CD1c-positive myeloid dendritic cell (primary cell): ENCODE results near the gene BRSK2.

ENCODE experiments used
- DNase-seq: peaks from one replicate; pipeline ENCODE4 v3.0.0-alpha.2; 2016; ENCODE audit errors: extremely low spot score

BRSK2 gene

DNA sequence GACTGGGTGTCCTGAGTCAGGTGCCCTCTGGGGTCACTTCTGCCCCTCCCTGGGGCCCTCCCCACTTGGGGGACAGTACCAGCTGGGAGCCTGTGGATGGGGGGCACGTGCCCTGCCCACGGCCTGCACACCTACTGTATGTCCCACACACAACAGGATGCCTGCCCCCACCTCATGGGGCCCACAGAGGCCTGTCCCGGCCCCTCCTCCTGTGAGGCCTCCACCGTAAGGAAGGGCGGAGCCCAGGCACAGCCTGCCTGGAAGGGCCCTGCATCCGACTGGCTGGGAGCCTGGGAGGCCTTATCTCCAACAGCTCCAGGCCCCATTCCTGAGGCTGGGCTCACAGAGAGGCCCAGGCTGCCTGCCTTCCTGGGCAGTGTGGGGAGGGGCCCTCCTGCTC is 47.8 kb downstream of the BRSK2 start:
- no peak for DNase-seq

DNA sequence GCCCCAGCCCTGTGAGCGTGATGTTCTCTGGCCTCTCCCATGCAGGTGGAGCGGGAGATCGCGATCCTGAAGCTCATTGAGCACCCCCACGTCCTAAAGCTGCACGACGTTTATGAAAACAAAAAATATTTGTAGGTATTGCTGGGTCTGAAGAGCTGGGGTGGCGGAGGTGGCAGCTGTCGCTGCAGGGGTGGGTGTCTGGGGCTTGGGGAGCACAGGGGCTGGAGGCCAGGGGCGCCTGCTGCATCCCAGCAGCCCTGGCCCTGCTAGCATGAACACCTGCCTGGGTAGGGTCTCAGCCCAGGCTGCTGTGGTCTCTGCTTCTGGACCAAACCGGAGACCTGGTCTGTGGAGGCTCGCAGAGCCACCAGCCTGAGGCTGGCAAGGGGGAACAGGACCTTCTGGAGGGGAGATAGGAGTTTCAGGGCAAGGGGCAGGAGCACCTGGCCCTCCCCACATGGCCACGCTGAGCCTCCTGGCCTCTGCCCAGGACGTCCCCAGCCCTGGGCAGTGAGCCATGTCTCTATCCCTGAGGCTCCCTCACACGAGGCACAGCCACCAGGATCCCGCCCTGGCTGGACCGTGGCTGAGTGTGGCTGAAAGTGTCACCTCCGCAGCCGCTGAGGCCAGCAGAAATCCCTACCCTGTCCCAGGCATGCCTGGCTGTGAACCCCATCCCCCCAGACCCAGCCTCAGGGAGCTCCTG is 48.7 kb downstream of the BRSK2 start:
- DNase-seq = no peak

DNA sequence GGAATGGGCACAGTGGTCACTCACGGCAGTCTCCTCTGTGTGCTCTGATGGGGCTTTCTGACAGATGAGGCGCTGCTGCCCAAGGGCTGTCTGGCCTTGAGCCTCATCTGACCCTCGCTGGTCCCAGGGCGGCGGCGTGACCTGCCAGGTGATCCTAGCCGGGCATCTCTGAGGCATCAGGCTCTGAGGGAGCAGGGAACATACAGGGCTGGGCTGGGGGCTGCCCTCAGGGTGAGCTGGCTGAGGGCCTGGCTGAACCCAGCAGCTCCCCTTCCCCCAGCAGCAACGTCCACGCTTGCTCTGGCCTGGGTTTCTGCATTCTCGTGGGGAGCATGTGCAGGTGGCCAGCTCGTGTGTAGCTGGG is 49.2 kb downstream of the BRSK2 start:
- no peak for DNase-seq

DNA sequence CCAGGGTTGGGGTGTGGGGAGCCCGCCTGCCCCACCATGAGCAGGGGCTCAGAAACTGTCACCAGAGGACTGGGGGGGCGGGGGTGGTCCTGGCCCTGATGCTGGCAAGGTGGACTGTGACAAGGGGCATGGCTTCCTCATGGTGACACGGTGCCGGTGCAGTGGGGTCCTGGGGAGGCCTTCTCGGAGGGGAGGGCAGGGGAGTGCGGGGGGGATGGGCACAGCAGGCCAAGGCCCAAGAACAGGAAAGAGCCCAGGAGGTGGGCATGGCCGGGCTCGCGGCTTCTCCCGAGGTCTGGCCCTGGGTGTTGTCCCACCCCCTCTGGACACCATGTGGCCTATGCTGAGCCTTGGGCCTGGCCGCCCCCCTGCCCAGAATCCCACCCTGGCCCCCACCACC is 49.6 kb downstream of the BRSK2 start:
- no peak for DNase-seq

DNA sequence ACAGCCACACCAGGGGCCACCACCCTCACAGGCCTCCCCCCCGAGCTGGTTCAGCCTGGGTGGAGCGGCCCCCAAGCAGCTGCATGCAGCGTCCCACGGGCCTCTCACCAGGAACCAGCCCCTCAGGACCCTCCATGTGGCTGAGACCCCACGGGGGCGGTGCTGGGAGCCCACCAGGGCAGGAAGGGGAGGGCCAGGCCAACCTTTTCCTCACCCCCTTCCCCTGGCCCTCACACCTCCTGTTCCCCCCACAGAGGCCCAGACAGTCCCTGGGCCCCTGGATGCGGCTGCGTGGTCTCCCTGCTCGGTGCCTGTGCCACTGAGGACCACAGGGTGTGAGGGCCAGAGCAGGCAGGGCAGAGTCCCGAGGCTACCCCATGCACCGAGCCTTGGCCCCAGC is 50.3 kb downstream of the BRSK2 start:
- DNase-seq = no peak

DNA sequence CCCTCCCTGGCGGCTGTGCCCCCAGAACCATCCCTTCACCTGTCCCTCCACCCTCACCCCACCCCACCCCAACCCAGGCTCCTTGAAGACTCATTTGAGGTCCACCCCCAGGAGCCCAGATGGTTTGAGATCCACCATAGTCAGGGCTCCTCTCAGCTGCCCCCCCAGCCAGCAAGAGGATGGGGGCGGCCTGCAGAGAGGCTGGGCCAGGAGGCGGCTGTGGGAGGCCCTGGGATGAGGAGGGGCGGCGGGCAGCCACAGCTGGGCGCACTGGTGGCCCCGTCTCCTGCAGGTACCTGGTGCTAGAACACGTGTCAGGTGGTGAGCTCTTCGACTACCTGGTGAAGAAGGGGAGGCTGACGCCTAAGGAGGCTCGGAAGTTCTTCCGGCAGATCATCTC is 50.8 kb downstream of the BRSK2 start:
- DNase-seq = no peak

DNA sequence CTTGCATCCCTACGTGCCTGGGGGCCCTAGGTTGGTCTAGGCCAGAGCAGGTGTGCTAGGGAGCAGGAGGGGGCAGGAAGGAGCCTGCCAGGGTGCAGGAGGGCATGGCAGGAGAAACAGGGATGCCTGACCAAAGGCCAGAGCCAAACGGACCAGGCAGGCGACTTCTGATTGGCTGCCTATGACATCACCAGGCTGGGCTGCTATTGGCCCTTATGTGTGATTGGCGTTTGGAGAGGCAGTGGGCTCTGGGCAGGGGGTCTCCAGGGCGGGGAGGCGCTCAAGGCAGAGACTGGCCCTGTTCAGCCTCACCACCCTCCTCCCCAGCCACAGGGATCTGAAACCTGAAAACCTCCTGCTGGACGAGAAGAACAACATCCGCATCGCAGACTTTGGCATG is 52.4 kb downstream of the BRSK2 start:
- no peak for DNase-seq

DNA sequence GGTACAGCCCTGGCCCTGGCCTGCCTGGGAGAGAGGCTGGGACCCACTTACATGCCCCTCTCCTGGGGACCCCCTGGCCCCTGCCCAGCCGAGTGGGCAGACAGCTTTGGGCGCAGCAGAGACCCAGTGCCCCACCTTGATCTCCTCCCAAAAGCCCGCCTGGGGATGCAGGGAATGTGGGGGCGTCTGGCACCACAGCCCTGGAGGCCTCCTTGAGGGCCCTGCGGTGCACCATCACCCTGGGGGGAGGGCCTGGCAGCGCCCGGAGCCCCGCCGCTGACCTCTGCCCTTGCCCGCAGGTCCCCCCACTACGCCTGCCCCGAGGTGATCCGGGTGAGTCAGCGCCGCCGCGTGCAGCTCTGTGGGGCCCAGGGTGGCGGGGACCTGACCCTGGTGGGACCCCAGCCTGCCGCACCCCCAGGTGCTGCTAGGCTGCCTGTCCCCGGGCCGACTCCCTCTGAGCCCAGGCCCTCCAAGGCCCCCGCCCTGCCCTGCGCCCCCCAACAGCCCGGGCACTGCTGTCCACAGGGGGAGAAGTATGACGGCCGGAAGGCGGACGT is 53.2 kb downstream of the BRSK2 start:
- DNase-seq = no peak

DNA sequence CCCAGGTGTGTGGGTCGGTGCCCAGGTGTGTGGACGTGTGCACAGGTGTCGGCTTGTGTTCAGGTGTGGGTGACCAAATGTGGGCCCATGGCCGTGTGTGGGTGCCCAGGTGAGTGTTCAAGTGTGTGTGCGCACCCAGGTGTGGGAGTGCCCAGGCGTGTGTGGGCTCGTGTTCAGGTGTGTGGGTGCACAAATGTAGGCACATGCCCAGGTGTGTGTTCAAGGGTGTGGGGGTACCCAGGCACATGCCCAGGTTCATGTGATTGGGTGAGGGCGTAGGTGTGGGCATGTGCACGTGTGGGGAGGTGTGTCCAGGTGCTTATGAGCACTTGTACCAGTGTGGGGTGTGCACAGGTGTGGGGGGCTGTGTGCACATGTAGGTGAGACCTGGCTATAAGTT is 54.0 kb downstream of the BRSK2 start:
- DNase-seq = no peak

DNA sequence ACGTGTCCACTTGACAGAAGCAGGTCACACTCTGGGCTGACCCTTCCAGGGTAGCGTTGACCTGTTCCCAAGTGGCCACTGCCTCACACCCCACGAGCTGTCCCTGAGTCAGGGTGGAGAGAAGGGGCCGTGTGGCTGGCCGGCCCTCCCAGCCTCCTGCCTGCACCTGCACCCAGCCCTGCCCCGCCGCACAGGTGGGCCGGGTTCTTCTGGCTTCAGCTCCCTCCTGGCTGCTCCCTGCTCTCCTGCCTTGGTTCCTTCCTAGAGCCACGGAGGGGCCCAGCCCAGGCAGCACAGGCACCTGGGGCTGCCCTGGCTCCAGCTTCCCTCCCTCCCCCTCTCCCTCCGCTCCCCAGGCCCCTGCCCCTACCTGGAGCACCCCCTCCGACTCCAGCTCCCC is 54.6 kb downstream of the BRSK2 start:
- DNase-seq = no peak

DNA sequence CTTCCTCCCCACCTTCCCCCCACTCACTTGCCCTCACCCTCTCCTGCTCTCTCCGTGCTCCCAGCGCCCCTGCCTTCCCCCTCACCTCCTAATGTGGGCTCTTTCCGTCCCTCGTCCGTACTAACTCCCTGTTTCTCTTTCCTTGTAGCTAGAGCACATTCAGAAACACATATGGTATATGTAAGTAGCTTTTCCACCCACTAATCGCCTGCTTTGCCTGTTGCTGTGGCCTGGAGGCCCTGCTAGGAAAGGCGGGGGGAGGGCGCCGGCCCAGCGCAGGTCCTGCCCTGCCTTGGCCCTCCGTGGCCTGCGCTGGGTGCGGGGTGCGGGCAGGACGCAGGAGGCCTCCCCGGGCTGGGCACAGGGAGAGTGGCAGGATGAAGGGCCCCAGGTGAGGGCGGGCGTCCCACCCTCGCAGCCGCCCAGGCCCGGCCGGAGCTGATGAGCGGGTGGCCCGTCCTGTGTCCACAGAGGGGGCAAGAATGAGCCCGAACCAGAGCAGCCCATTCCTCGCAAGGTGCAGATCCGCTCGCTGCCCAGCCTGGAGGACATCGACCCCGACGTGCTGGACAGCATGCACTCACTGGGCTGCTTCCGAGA is 55.2 kb downstream of the BRSK2 start:
- DNase-seq = no peak

DNA sequence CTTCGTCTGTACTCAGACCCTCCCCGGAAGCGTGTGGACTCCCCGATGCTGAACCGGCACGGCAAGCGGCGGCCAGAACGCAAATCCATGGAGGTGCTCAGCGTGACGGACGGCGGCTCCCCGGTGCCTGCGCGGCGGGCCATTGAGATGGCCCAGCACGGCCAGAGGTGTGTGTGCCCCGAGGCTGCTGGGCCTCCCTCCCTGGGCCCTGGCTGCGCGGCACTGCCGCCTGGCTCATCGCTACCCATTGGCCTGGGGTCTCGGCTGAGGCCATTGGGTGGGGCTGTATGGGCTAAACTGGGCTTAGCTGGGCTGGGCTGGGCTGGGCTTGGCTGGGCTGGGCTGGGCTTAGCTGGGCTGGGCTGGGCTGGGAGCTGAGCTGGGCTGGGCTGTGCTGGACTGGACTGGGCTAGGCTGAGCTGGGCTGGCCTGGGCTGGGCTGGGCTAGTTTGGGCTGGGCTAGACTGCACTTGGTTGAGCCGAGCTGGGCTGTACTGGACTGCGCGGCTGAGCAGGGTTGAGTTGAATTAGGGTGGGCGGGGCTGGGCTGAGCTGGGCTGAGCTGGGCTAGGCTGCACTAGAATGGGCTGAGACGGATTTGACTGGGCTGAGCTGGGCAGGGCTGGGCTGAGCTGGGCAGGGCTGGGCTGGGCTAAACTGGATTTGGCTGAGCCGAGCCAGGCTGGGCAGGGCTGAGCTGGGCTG is 56.2 kb downstream of the BRSK2 start:
- DNase-seq = peak; percentile 13

DNA sequence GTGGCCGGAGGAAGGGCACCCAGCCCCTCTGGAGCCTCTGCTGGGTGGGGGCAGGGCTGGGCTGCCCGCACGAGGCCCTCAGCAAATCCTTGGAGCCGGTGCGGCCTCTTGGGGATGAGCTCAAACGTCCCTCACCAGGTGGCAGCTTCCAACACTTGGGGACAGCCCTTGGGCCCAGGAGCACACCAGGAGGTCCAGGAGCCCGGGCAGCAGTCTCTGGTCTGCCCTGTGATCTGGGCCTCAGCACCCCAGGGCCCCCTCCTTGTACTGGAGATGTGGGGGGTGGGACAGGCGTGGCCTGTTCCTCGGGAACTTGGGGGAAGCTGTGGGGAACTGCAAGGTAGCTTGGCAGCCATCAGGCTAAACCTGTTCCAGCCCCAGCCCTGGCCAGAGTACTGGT is 56.9 kb downstream of the BRSK2 start:
- DNase-seq = no peak

DNA sequence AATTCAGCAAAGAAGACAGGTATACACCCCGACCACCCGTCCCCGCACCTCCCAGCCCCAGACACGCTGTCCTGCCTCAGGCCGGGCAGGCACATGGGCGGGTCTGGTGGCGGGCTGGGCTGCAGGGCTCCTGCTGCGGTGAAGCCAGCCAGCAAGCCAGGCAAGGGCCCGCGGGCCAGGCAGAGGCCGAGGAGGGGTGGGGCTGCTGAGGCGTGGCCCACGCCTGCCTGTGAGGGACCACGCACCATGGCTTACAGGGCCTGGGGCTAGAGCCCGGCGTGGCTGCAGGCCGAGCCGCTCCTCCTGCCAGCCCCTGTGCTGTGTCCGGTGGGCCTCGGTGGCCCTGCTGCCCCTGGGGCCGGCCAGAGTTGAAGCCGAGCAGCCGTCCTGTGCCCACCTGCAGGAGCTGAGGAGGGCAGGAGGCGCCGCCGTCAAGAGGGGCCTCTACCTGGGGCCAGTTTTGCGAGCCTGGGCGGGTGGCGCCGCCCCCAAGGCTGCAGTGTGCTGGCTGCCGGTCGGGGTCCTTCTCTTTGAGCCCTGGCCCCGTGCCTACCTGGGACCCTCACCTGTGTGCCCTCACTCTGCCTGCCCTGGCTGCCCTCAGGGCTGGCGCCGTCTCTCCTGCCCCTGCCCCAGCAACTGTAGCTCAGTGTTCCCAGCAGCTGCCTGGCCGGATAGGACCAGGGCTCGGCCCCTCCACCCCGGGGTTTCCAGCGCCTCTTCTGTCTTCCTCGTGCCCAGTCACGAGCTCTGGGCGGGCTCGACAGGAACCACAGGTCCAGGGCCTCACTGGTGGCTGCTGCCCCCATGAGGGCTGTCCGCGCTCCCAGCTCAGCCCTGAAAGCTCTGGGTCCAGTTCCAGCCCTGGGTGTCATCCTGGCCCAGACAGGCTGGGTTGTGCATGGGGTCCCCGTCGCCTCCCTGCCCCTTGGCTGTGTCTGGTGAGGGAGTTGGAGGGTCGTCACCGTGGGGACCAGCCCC is 58.4 kb downstream of the BRSK2 start:
- DNase-seq = no peak

DNA sequence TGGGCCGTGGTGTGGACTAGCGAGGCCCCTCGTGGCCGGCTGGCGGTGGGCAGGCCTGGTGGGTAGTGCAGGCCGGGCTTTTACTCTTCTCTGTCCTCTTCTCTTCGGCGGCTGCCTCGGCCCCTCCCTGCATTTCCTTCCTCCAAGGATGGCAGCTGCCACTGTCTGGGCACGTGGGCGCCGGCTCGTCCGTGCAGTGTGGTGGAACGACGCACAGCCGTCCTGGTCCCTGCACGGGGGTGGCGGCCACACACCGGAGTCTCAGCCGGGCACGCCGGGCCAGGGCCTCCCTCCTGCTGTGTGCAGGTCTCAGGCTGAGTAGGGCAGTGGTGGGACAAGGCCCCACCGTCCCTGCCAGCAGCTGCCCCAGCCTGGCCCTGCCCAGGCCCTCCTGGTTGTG is 59.1 kb downstream of the BRSK2 start:
- DNase-seq = no peak

DNA sequence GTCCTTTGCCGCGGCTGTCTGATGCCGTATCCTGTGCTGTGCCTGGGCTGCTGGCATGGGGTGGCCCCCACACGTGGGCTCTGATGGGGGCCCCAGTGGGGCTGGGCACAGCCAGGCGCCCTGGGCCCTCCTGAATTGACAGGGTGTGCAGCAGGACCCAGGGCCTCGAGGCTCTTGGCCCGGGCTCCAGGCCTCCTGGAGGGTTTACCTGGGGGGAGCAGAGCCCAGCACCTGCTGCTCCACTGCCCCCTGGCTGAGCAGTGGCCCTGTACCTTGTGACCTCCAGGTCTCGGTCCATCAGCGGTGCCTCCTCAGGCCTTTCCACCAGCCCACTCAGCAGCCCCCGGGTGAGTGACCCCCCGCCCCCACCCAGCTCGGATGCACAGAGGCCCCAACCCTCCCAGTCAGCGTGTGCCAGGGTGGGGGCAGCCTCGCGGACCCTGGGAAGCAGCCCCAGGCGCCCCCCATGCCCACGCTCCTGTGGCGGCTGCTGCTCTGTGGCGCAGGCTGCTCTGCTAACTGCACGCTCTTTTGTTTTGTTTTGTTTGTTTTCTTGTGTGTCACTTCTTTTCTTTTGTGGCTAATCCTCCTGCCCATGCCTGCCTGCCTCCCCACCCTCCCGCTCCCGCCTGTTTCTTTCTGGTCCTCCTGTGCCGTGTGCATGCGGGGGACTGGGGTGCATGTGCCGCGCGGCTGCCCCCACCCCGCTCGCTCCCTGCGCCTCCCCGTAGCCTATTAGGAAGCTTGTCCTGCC is 59.9 kb downstream of the BRSK2 start:
- DNase-seq = no peak

DNA sequence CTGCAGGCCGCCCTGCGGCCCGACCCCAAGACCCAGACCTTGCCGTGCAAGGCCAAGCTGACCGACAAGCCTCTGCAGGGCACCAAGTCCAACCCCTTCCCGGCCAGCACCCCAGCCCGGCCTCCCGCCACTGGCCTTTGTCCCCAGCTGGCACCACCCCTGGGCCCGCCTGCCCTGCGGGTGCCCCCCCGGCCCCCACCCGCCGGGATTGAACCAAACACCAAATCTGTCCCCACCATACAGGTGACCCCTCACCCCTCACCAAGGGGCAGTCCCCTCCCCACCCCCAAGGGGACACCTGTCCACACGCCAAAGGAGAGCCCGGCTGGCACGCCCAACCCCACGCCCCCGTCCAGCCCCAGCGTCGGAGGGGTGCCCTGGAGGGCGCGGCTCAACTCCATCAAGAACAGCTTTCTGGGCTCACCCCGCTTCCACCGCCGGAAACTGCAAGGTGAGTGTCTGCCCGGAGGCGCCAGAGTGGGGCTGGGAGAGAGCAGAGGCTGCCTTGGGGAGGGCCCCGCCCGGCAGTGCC is 60.7 kb downstream of the BRSK2 start:
- no peak for DNase-seq

DNA sequence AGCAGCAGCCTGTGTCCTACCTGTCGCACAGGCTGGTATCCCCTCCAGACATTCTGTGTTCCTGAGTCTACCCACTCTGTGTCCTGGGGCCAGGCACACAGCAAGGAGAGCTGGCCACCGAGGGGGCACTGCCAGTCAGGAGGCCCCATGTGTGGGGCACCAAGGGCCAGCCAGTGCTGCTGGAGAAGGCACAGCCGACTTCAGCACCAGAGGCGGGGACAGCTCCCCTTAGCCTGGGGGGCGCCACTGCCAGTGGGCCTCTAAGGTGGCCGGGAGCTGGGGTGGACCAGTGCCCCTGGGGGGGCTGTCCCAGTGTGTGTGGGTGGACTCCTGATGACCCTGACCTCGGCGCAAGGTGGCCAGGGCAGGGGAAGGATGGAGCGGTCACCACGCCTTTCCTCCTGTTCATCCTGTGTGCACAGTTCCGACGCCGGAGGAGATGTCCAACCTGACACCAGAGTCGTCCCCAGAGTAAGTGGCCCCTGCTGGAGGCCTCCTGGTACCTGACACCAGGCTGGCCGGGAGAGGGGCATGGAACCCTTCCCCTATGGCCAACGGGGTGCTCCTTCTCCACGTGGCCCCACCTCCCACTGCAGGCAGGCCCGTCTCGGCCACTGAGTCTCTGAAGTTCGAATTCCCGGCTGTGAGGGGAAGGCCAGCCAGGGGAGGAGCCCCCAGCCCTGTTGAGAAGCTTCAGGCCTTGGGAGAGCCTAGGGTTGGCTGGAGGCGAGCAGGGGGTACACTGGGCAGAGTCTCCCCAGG is 61.4 kb downstream of the BRSK2 start:
- no peak for DNase-seq

DNA sequence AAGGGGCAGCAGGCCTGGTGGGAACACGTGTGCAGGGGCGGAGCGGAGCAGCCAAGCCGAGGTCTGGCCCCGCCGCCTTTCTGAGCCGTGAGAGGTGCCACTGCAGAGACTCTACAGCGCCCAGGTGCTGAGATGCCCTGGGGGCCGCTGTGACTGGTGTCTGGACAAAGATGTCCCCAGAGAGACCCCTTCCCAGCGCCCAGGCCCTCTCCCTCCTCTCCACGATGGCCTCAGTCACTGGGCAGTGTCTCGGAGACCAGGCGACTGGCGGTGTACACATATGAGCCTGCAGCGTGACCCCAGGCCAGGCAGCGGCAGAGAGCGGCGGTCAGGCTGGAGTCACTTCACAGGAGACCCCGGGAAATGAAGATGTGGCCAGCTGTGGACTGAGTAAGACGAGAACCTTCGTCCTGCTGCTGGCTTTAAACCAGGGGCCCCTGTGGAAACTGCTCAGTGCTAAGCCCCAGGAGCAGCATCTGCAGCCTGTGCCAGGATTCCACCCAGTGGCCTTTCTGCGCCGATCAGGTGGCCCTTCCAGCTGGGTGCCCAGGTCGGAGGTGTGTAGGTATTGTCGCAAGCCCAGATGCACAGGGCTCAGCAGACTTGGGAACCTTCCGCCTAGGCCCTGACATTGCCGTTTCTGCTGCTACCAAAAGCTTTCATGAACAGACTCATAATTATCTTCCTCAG is 62.2 kb downstream of the BRSK2 start:
- no peak for DNase-seq

DNA sequence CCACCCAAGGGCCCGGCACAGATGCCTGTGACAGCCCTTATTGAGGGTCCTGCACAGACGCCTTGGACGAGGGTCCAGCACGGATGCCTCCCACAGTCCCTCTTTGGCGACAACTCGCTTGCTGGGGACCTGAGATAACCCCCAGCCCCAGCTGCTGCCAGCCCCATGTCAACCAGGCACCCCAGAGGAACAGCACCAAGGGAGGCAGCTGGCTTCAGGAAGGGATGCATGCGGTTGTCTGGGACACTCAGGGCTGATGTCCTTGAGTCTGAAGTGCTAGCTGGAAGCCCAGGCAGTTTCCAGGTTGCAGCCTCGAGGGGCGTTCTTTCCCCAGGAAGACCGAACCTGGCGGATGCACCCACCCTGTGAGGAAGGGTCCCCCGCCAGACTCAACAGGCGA is 63.0 kb downstream of the BRSK2 start:
- no peak for DNase-seq
